H1 (cell line): ENCODE data around the gene SV2A. TPM values are rescaled to one million over a fixed set of nuclear protein-coding genes. Genes with fewer than 3 reads are reported as not detected.

Experiments used
- BCL11A ChIP-seq, 2 experiments: IDR thresholded peaks; one replicate each; pipeline ENCODE4 v1.6.1; 2011; ENCODE audit warnings: low read depth in 2 of 2, low read length in 2 of 2, mild to moderate bottlenecking in 2 of 2
- CBX5 ChIP-seq: fragments of 300-800, 300-1000 bp; sonication (generic); IDR thresholded peaks from 2 replicates; pipeline ENCODE4 v1.7.1; 2016; ENCODE audit warnings: antibody characterized with exemption, low read length, low read depth
- CREB1 ChIP-seq: IDR thresholded peaks from 2 replicates; pipeline ENCODE4 v1.6.1; 2012; ENCODE audit warnings: inconsistent platforms
- CTBP2 ChIP-seq: IDR thresholded peaks from 2 replicates; pipeline ENCODE4 v1.7.0; 2011; ENCODE audit warnings: borderline replicate concordance, mild to moderate bottlenecking, moderate library complexity, mixed read lengths, low read length; ENCODE audit not compliant: insufficient read depth, insufficient read length
- JUND ChIP-seq: IDR thresholded peaks from 2 replicates; pipeline ENCODE4 v1.6.1; 2011; ENCODE audit warnings: mild to moderate bottlenecking, improper control_type of control experiment, low read length
- RBBP5 ChIP-seq: IDR thresholded peaks from 2 replicates; pipeline ENCODE4 v1.7.1; 2012; ENCODE audit warnings: low read depth, mild to moderate bottlenecking, inconsistent platforms, low read length, moderate library complexity, borderline replicate concordance
- RNF2 ChIP-seq: fragments of 200-900, 300-1000 bp; sonication (generic); IDR thresholded peaks from 2 replicates; pipeline ENCODE4 v1.7.1; 2016; ENCODE audit warnings: borderline replicate concordance, low read depth, mild to moderate bottlenecking, antibody characterized with exemption, low read length; ENCODE audit not compliant: poor library complexity, severe bottlenecking; ENCODE audit errors: missing control alignments
- SRF ChIP-seq: IDR thresholded peaks from 2 replicates; pipeline ENCODE4 v1.6.1; 2011; ENCODE audit warnings: mild to moderate bottlenecking, low read depth, low read length, moderate library complexity
- TAF7 ChIP-seq: optimal IDR thresholded peaks from 2 replicates; pipeline ENCODE3; 2011; ENCODE audit warnings: low read depth, mild to moderate bottlenecking, inconsistent platforms, low read length, moderate library complexity, borderline replicate concordance
- polyA plus RNA-seq, 7 experiments: library from polyadenylated mRNA; depleted of rRNA in 3 of 7; stranded (reverse) in 5 of 7; unstranded in 2 of 7; fragments of >200 nt in 5 of 7; fragments of 200-250 nt in 2 of 7; gene quantifications; 1 replicate in 5 of 7; 2 replicates in 1 of 7; 4 replicates in 1 of 7; pipeline versions ENCODE4 v1.2.1 to v1.2.3, GENCODE V29; 2011 to 2013; ENCODE audit warnings: missing spikeins in 2 of 7, mixed read lengths in 2 of 7
- total RNA-seq: library from RNA; stranded (reverse); fragmentation: NEBNext Ultra II Directional; extraction: Animal tissue kit (Norgen Biotek cat#: 25700); gene quantifications from 2 replicates; pipeline ENCODE4 v1.2.1, GENCODE V29; 2021
- TF ChIP-seq, protein P1 (sequence below): fragments of 300-600 bp; sonication (generic); IDR thresholded peaks from 2 replicates; pipeline ENCODE4 v1.7.1; 2012; ENCODE audit warnings: low read length, moderate library complexity, mild to moderate bottlenecking, inconsistent platforms; ENCODE audit not compliant: insufficient replicate concordance

The SV2A gene
- total and polyA plus RNA-seq, 2 of the 8 experiments (the other 6 are each of a cell fraction or from before 2014, with no cell fraction given), result 41.8 to 51.8 TPM

DNA sequence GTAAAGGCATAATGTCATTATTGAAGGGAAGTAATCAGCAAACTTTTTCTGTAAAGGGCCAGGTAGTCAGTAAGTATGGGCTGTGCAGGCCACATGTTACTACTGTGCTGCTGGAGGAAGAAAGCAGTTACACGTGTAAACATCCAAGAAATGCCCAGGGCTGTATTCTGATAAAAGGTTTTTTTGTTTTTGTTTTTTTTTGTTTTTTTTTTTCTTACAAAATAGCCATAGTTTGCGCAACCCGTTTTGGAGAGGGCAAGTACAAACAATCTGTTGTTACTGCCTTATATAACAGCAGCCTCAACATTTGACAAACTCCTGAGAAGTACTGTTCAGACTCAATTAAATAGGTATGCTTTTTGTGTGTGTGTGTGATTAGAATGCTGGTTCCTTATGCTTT lies 45.7 kb upstream of the SV2A start (continued):
- TF ChIP-seq, protein P1, sequence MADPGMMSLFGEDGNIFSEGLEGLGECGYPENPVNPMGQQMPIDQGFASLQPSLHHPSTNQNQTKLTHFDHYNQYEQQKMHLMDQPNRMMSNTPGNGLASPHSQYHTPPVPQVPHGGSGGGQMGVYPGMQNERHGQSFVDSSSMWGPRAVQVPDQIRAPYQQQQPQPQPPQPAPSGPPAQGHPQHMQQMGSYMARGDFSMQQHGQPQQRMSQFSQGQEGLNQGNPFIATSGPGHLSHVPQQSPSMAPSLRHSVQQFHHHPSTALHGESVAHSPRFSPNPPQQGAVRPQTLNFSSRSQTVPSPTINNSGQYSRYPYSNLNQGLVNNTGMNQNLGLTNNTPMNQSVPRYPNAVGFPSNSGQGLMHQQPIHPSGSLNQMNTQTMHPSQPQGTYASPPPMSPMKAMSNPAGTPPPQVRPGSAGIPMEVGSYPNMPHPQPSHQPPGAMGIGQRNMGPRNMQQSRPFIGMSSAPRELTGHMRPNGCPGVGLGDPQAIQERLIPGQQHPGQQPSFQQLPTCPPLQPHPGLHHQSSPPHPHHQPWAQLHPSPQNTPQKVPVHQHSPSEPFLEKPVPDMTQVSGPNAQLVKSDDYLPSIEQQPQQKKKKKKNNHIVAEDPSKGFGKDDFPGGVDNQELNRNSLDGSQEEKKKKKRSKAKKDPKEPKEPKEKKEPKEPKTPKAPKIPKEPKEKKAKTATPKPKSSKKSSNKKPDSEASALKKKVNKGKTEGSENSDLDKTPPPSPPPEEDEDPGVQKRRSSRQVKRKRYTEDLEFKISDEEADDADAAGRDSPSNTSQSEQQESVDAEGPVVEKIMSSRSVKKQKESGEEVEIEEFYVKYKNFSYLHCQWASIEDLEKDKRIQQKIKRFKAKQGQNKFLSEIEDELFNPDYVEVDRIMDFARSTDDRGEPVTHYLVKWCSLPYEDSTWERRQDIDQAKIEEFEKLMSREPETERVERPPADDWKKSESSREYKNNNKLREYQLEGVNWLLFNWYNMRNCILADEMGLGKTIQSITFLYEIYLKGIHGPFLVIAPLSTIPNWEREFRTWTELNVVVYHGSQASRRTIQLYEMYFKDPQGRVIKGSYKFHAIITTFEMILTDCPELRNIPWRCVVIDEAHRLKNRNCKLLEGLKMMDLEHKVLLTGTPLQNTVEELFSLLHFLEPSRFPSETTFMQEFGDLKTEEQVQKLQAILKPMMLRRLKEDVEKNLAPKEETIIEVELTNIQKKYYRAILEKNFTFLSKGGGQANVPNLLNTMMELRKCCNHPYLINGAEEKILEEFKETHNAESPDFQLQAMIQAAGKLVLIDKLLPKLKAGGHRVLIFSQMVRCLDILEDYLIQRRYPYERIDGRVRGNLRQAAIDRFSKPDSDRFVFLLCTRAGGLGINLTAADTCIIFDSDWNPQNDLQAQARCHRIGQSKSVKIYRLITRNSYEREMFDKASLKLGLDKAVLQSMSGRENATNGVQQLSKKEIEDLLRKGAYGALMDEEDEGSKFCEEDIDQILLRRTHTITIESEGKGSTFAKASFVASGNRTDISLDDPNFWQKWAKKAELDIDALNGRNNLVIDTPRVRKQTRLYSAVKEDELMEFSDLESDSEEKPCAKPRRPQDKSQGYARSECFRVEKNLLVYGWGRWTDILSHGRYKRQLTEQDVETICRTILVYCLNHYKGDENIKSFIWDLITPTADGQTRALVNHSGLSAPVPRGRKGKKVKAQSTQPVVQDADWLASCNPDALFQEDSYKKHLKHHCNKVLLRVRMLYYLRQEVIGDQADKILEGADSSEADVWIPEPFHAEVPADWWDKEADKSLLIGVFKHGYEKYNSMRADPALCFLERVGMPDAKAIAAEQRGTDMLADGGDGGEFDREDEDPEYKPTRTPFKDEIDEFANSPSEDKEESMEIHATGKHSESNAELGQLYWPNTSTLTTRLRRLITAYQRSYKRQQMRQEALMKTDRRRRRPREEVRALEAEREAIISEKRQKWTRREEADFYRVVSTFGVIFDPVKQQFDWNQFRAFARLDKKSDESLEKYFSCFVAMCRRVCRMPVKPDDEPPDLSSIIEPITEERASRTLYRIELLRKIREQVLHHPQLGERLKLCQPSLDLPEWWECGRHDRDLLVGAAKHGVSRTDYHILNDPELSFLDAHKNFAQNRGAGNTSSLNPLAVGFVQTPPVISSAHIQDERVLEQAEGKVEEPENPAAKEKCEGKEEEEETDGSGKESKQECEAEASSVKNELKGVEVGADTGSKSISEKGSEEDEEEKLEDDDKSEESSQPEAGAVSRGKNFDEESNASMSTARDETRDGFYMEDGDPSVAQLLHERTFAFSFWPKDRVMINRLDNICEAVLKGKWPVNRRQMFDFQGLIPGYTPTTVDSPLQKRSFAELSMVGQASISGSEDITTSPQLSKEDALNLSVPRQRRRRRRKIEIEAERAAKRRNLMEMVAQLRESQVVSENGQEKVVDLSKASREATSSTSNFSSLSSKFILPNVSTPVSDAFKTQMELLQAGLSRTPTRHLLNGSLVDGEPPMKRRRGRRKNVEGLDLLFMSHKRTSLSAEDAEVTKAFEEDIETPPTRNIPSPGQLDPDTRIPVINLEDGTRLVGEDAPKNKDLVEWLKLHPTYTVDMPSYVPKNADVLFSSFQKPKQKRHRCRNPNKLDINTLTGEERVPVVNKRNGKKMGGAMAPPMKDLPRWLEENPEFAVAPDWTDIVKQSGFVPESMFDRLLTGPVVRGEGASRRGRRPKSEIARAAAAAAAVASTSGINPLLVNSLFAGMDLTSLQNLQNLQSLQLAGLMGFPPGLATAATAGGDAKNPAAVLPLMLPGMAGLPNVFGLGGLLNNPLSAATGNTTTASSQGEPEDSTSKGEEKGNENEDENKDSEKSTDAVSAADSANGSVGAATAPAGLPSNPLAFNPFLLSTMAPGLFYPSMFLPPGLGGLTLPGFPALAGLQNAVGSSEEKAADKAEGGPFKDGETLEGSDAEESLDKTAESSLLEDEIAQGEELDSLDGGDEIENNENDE, result no peak
- no peak for TF ChIP-seq RNF2
- no peak for TF ChIP-seq JUND
- no peak for TF ChIP-seq SRF
- TF ChIP-seq CBX5, result no peak
- TF ChIP-seq BCL11A (IDR thresholded peaks at IDR 0.05; ENCODE audit: low read depth in 2 of 2, low read length in 2 of 2), result no peak
- TF ChIP-seq TAF7, result no peak
- TF ChIP-seq CREB1, result no peak
- no peak for TF ChIP-seq CTBP2
- TF ChIP-seq RBBP5, result no peak
- TF ChIP-seq, all 59 proteins: peak for 0
